ENCODE measurements around the gene RFTN1. TPM values are rescaled to one million over a fixed set of nuclear protein-coding genes. Genes with fewer than 3 reads are reported as not detected.

RFTN1 gene
- total and polyA plus RNA-seq, 9 of the 15 experiments (the other 6 are each of a cell fraction or from before 2014, with no cell fraction given): 0.08 to 0.51 (median 0.11) TPM; not detected in 6

DNA sequence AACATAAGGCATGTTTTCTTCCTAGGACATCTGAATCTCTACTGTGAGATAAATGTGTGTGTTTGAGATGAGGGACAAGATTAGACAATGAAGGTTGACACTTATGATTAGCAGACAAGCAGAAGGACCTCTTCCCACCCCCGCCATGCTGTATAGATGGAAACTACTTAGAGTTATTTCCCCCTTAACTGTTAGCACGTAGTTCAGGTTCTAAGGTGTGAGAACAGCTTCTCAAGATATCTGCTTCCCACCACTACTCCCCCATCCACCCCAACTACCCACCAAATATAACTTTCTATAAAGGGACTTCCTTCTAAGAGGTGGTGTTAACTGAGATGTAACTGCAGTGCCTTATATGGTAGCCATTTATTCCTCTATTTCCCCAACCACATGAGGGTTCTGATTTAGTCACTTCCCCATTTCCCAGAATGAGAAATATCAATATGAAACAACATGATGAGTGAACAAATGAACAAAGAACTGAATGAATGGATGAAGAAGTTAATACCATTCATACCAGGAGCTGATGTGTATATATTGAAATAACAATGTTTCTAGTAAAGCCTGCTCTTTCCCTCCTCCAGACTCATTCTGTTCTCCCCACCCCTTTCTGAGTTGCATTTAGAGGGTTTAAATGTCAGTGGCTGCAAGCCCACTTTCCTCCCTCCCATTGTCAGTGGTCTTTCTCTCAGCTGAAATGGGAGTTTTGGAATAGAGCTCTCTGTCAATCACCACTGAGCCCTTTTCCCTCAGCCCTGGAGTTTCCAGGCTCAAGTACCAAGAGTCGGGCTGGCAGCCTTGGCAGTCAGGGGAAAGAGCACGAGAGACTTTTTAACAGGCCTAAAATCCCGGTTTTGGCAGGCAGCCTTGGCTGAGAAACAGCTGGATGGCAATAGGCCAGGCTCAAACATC, 7.7 kb upstream of the RFTN1 start (continued):
- TF ChIP-seq, protein P1, sequence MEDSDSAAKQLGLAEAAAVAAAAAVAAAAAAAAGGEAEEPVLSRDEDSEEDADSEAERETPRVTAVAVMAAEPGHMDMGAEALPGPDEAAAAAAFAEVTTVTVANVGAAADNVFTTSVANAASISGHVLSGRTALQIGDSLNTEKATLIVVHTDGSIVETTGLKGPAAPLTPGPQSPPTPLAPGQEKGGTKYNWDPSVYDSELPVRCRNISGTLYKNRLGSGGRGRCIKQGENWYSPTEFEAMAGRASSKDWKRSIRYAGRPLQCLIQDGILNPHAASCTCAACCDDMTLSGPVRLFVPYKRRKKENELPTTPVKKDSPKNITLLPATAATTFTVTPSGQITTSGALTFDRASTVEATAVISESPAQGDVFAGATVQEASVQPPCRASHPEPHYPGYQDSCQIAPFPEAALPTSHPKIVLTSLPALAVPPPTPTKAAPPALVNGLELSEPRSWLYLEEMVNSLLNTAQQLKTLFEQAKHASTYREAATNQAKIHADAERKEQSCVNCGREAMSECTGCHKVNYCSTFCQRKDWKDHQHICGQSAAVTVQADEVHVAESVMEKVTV (CRISPR knock-in tag; IDR thresholded peaks at IDR 0.05): no peak
- TF ChIP-seq ZBTB7A (IDR thresholded peaks at IDR 0.05; ENCODE audit: borderline replicate concordance, control insufficient read depth, low read depth, low read length) (no peak), BHLHE40 (IDR thresholded peaks at IDR 0.05; ENCODE audit: low read length) (no peak), TEAD4 (IDR thresholded peaks at IDR 0.05; ENCODE audit: low read length) (no peak), TEAD4 (CRISPR knock-in tag; IDR thresholded peaks at IDR 0.05; ENCODE audit: borderline replicate concordance) (no peak), SMC3 (conservative IDR thresholded peaks at IDR 0.05; ENCODE audit: insufficient read depth, low read depth, low read length) (no peak)

DNA sequence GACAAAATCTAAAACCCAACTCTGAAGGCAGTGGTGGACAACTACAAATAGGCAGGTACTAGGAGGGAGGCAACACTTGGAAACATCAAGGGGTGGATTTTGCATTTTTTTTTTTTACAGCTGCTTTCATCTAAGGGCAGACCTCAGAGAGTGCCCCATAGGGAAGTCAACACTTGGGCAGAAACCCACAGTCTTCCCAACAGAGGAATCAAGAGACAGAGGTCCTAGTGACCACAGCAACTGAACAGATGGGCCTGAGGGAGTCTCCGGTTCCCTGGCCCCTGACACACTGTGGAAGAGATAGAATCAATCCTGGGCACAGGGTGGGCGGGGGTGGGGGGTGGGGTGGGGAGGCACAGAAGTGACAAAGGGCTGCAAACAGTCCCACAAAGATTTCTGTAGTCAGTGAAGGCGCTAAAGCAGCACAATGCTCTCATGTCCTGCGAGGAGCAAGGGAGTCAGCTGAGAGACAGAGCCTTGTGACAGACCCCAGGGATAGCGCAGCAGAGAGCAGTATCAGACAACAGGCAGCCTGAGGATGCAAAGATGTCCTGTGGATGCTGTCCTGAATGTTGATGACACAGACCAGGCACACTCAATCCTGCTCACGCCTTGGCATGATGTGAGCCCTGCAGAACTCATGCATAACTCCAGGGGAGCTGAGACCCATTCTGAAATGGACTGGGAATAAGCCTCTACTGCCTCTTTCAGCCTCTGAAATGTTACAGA, 6.9 kb upstream of the RFTN1 start:
- DNase-seq (ENCODE audit: extremely low read depth in 1 of 4, low spot score in 3 of 4): no peak

More for the DNA sequence above, 6.9 kb upstream of the RFTN1 start:
- H3K4me1 ChIP-seq (replicated peaks in 1 of 2; ENCODE audit: control insufficient read depth in 2 of 2, insufficient read depth in 2 of 2, low read length in 2 of 2): no peaks in the 10 kb centered on the region
- ChIA-PET POLR2A (interaction anchor here (0.6 kb wide), 1 partner anchor 47 kb away, joined by 3 read pairs; no protein-coding TSS in a partner anchor), CTCF (ENCODE audit: low intra/inter-chr PET ratio) (no interaction called here)
- FAIRE-seq (no peak), ATAC-seq (no peak)
- H3K27ac ChIP-seq (ENCODE audit: extremely low read depth, low read depth, low read length): no peak overlapping the region
- no peaks in the 10 kb centered on the region for H3K36me3 ChIP-seq (ENCODE audit: control insufficient read depth, insufficient read depth, low read length)
- in situ Hi-C loops (cut with MboI) (no loop called here), intact Hi-C loops (cut with micrococcal nuclease) (no loop called here)
- no peak overlapping the region for H3K9ac ChIP-seq (ENCODE audit: insufficient read depth in 1 of 2, low read depth in 2 of 2, low read length in 2 of 2)
- WGBS (ENCODE audit: insufficient coverage, low coverage, missing lambda C conversion rate): 0% methylated on average over 5 of the region's 6 CpGs
- H3K4me3 ChIP-seq: no peak overlapping the region
- no peaks in the 10 kb centered on the region for H3K9me3 ChIP-seq (replicated peaks; ENCODE audit: control insufficient read depth, insufficient read depth, low read depth, low read length)
- H3K9me1 ChIP-seq (ENCODE audit: control insufficient read depth, insufficient read depth, low read length): no peaks in the 10 kb centered on the region
- peaks cover 10 to 37% of the 10 kb centered on the region in 2 experiments for H3K27me3 ChIP-seq (ENCODE audit: control insufficient read depth in 2 of 2, insufficient read depth in 2 of 2, low read length in 2 of 2)
- H3K79me2 ChIP-seq (ENCODE audit: control insufficient read depth, insufficient read depth, low read length): no peaks in the 10 kb centered on the region
- TF ChIP-seq EGR1 (conservative IDR thresholded peaks at IDR 0.05) (no peak), EHMT2 (IDR thresholded peaks at IDR 0.05) (no peak), ZNF324 (CRISPR knock-in tag; IDR thresholded peaks at IDR 0.05) (no peak)
- TF ChIP-seq, protein P2, sequence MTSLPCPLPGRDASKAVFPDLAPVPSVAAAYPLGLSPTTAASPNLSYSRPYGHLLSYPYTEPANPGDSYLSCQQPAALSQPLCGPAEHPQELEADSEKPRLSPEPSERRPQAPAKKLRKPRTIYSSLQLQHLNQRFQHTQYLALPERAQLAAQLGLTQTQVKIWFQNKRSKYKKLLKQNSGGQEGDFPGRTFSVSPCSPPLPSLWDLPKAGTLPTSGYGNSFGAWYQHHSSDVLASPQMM (CRISPR knock-in tag; IDR thresholded peaks at IDR 0.05): no peak
- H4K20me1 ChIP-seq (replicated peaks; ENCODE audit: control insufficient read depth, insufficient read depth, low read length): no peaks in the 10 kb centered on the region
- H3K4me2 ChIP-seq (ENCODE audit: insufficient read depth, low read length): no peak overlapping the region
- BruUV-seq (replicated peaks): no TSS peak
- H2AFZ ChIP-seq (ENCODE audit: low read depth, low read length): no peak overlapping the region
